ENCODE data around the gene DDX23. TPM values are rescaled to one million over a fixed set of nuclear protein-coding genes. Genes with fewer than 3 reads are reported as not detected.

DDX23 gene
- total RNA-seq, 1 experiment from 2014 or later, result 37.0 TPM

- Histone ChIP-seq H3K27ac (ENCODE audit: low read length) (no peak overlapping the region), H3K9ac (ENCODE audit: low read length) (no peak overlapping the region), H3K27me3 (ENCODE audit: low read length) (no peaks in the 10 kb centered on the region), H3K4me1 (ENCODE audit: low read length) (no peaks in the 10 kb centered on the region), H3K4me3 (ENCODE audit: low read length) (no peak overlapping the region), H3K36me3 (ENCODE audit: insufficient read depth, low read length) (no peaks in the 10 kb centered on the region), H3K4me2 (ENCODE audit: low read depth, low read length, poor library complexity, severe bottlenecking) (no peak overlapping the region), H3K9me3 (ENCODE audit: low read length) (no peaks in the 10 kb centered on the region), H3K9me2 (replicated peaks; ENCODE audit: insufficient read depth, low read length) (no peaks in the 10 kb centered on the region), H3K79me2 (ENCODE audit: low read length) (no peaks in the 10 kb centered on the region), H4K20me1 (ENCODE audit: insufficient read depth, low read depth, low read length) (no peaks in the 10 kb centered on the region), H2AFZ (ENCODE audit: low read length) (no peak overlapping the region)
- DNase-seq, result no peak
These were observed 68.5 kb downstream of the DDX23 start for GRCh38 chr12:48783432-48783831.

GRCh38 chr12:48782457-48783395 is 69.2 kb downstream of the DDX23 start:
- Histone ChIP-seq H3K9me2 (replicated peaks; ENCODE audit: insufficient read depth, low read length) (no peaks in the 10 kb centered on the region), H3K36me3 (ENCODE audit: insufficient read depth, low read length) (no peaks in the 10 kb centered on the region), H4K20me1 (ENCODE audit: insufficient read depth, low read depth, low read length) (no peaks in the 10 kb centered on the region), H3K27ac (ENCODE audit: low read length) (no peak overlapping the region), H3K79me2 (ENCODE audit: low read length) (no peaks in the 10 kb centered on the region), H3K9ac (ENCODE audit: low read length) (no peak overlapping the region), H3K4me2 (ENCODE audit: low read depth, low read length, poor library complexity, severe bottlenecking) (no peak overlapping the region), H3K9me3 (ENCODE audit: low read length) (no peaks in the 10 kb centered on the region), H2AFZ (ENCODE audit: low read length) (no peak overlapping the region), H3K27me3 (ENCODE audit: low read length) (no peaks in the 10 kb centered on the region), H3K4me3 (ENCODE audit: low read length) (no peak overlapping the region), H3K4me1 (ENCODE audit: low read length) (no peaks in the 10 kb centered on the region)
- DNase-seq, result no peak

GRCh38 chr12:48781750-48782456 is 70.1 kb downstream of the DDX23 start:
- Histone ChIP-seq H3K9me2 (replicated peaks; ENCODE audit: insufficient read depth, low read length) (no peaks in the 10 kb centered on the region), H3K27ac (ENCODE audit: low read length) (no peak overlapping the region), H3K4me2 (ENCODE audit: low read depth, low read length, poor library complexity, severe bottlenecking) (no peak overlapping the region), H2AFZ (ENCODE audit: low read length) (no peak overlapping the region), H3K79me2 (ENCODE audit: low read length) (no peaks in the 10 kb centered on the region), H3K4me3 (ENCODE audit: low read length) (no peak overlapping the region), H3K9ac (ENCODE audit: low read length) (no peak overlapping the region), H3K27me3 (ENCODE audit: low read length) (no peaks in the 10 kb centered on the region), H4K20me1 (ENCODE audit: insufficient read depth, low read depth, low read length) (no peaks in the 10 kb centered on the region), H3K36me3 (ENCODE audit: insufficient read depth, low read length) (no peaks in the 10 kb centered on the region), H3K9me3 (ENCODE audit: low read length) (no peaks in the 10 kb centered on the region), H3K4me1 (ENCODE audit: low read length) (no peaks in the 10 kb centered on the region)
- no peak for DNase-seq

- H3K79me2 ChIP-seq (ENCODE audit: low read length), result no peaks in the 10 kb centered on the region
- H3K9me2 ChIP-seq (replicated peaks; ENCODE audit: insufficient read depth, low read length), result no peaks in the 10 kb centered on the region
- no peaks in the 10 kb centered on the region for H3K4me1 ChIP-seq (ENCODE audit: low read length)
- no peaks in the 10 kb centered on the region for H4K20me1 ChIP-seq (ENCODE audit: insufficient read depth, low read depth, low read length)
- H3K27me3 ChIP-seq (ENCODE audit: low read length), result no peaks in the 10 kb centered on the region
- no peaks in the 10 kb centered on the region for H3K9me3 ChIP-seq (ENCODE audit: low read length)
- DNase-seq, result no peak
- no peaks in the 10 kb centered on the region for H3K36me3 ChIP-seq (ENCODE audit: insufficient read depth, low read length)
- no peak overlapping the region for H3K4me3 ChIP-seq (ENCODE audit: low read length)
- H3K9ac ChIP-seq (ENCODE audit: low read length), result no peak overlapping the region
- H2AFZ ChIP-seq (ENCODE audit: low read length), result no peak overlapping the region
- no peak overlapping the region for H3K27ac ChIP-seq (ENCODE audit: low read length)
- H3K4me2 ChIP-seq (ENCODE audit: low read depth, low read length, poor library complexity, severe bottlenecking), result no peak overlapping the region
These were observed 71.5 kb downstream of the DDX23 start for GRCh38 chr12:48780381-48781025.

GRCh38 chr12:48779869-48780268 is 72.1 kb downstream of the DDX23 start:
- no peaks in the 10 kb centered on the region for H3K4me1 ChIP-seq (ENCODE audit: low read length)
- H3K9me3 ChIP-seq (ENCODE audit: low read length), result no peaks in the 10 kb centered on the region
- H3K27me3 ChIP-seq (ENCODE audit: low read length), result no peaks in the 10 kb centered on the region
- no peaks in the 10 kb centered on the region for H4K20me1 ChIP-seq (ENCODE audit: insufficient read depth, low read depth, low read length)
- H2AFZ ChIP-seq (ENCODE audit: low read length), result no peak overlapping the region
- H3K79me2 ChIP-seq (ENCODE audit: low read length), result no peaks in the 10 kb centered on the region
- H3K4me3 ChIP-seq (ENCODE audit: low read length), result no peak overlapping the region
- no peak overlapping the region for H3K9ac ChIP-seq (ENCODE audit: low read length)
- H3K27ac ChIP-seq (ENCODE audit: low read length), result no peak overlapping the region
- no peak for DNase-seq
- H3K9me2 ChIP-seq (replicated peaks; ENCODE audit: insufficient read depth, low read length), result no peaks in the 10 kb centered on the region
- H3K4me2 ChIP-seq (ENCODE audit: low read depth, low read length, poor library complexity, severe bottlenecking), result no peak overlapping the region
- H3K36me3 ChIP-seq (ENCODE audit: insufficient read depth, low read length), result no peaks in the 10 kb centered on the region

Small RNAs within 50 kb of the gene (small RNA-seq; reads per million reads assigned to genes)
- gene RF00019, result not detected
- gene RNU6-600P, result not detected

Other genes with a start within 250 kb of the DDX23 start
- 33.9 and 56.9 TPM in 2 replicates for gene KANSL2, start 169.9 kb downstream of the DDX23 start, total RNA-seq (2014; rRNA removed; shearing (Covaris generic); ENCODE audit: low replicate concordance)
- 39.2 and 40.9 TPM in 2 replicates for gene CCNT1, start 135.5 kb downstream of the DDX23 start, total RNA-seq (2014; rRNA removed; shearing (Covaris generic); ENCODE audit: low replicate concordance)
- not detected in 2 replicates for gene ADCY6, start 63.1 kb downstream of the DDX23 start, total RNA-seq (2014; rRNA removed; shearing (Covaris generic); ENCODE audit: low replicate concordance)
- 3.1 and 6.7 TPM in 2 replicates for gene CACNB3, start 33.7 kb downstream of the DDX23 start, total RNA-seq (2014; rRNA removed; shearing (Covaris generic); ENCODE audit: low replicate concordance)
- gene RND1, start 13.7 kb upstream of the DDX23 start, total RNA-seq (2014; rRNA removed; shearing (Covaris generic); ENCODE audit: low replicate concordance), result 0.60 and 1.4 TPM in 2 replicates
- gene FKBP11, start 73.3 kb upstream of the DDX23 start, total RNA-seq (2014; rRNA removed; shearing (Covaris generic); ENCODE audit: low replicate concordance), result 22.0 and 29.8 TPM in 2 replicates
- 51.7 and 57.5 TPM in 2 replicates for gene ARF3, start 105.3 kb upstream of the DDX23 start, total RNA-seq (2014; rRNA removed; shearing (Covaris generic); ENCODE audit: low replicate concordance)
- gene WNT10B, start 119.6 kb upstream of the DDX23 start, total RNA-seq (2014; rRNA removed; shearing (Covaris generic); ENCODE audit: low replicate concordance), result 0.61 and 1.0 TPM in 2 replicates
- not detected in 2 replicates for gene WNT1, start 126.2 kb upstream of the DDX23 start, total RNA-seq (2014; rRNA removed; shearing (Covaris generic); ENCODE audit: low replicate concordance)
- 9.6 and 20.2 TPM in 2 replicates for gene DDN, start 147.2 kb upstream of the DDX23 start, total RNA-seq (2014; rRNA removed; shearing (Covaris generic); ENCODE audit: low replicate concordance)
- gene PRKAG1, start 166.6 kb upstream of the DDX23 start, total RNA-seq (2014; rRNA removed; shearing (Covaris generic); ENCODE audit: low replicate concordance), result 35.1 and 47.5 TPM in 2 replicates
- gene KMT2D, start 208.6 kb upstream of the DDX23 start, total RNA-seq (2014; rRNA removed; shearing (Covaris generic); ENCODE audit: low replicate concordance), result 29.6 and 42.6 TPM in 2 replicates
- gene RHEBL1, start 217.8 kb upstream of the DDX23 start, total RNA-seq (2014; rRNA removed; shearing (Covaris generic); ENCODE audit: low replicate concordance), result 4.1 and 5.1 TPM in 2 replicates
- gene DHH, start 242.6 kb upstream of the DDX23 start, total RNA-seq (2014; rRNA removed; shearing (Covaris generic); ENCODE audit: low replicate concordance), result 0.26 and 0.36 TPM in 2 replicates

Measured in Karpas-422 (cell line).